ENCODE data around the gene LEO1. TPM values are rescaled to one million over a fixed set of nuclear protein-coding genes. Genes with fewer than 3 reads are reported as not detected.

The LEO1 gene
- total and polyA plus RNA-seq, 2 of the 13 experiments (the other 11 are each of a cell fraction or from before 2014, with no cell fraction given) = 17.0 to 60.3 TPM

DNA sequence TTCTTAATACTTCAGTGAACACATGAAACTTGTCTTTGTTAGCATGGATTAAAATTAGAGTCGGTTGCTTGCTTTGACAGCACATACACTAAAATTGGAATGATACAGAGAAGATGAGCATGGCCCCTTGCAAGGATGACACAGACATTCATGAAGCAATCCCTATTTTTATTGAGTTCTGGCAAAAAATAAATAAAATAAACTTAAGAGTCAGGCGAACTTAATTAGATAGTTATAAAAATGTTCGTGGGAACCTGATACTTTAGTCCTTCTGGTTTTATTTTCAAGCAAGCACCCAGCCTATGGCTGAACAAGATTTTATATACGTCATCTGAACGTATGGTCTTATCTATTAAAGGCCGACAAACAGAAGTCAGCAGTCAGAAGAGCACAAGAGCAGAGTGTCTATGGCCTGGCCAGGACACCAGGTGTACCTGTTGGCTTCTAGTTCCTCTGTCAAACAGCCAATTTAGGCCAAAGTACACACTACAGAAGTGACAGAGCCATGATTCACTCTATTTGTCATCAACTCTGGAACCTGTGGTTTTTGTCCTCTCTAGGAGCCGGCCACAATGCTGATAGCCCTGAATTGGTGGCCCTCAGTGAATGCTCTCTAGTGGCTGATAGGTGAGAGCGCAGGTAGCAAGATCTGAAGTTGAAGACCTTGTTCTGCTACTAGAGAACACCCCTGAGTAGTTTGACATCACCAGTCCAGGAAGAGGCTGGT, 64.3 kb downstream of the LEO1 start (continued):
- TF ChIP-seq HMG20B (CRISPR knock-in tag; conservative IDR thresholded peaks at IDR 0.05) (0 out of 2 replicates have a peak, but pooled peaks have one; percentile 71), KDM3A (CRISPR knock-in tag; IDR thresholded peaks at IDR 0.05; ENCODE audit: low read depth) (no peak)

DNA sequence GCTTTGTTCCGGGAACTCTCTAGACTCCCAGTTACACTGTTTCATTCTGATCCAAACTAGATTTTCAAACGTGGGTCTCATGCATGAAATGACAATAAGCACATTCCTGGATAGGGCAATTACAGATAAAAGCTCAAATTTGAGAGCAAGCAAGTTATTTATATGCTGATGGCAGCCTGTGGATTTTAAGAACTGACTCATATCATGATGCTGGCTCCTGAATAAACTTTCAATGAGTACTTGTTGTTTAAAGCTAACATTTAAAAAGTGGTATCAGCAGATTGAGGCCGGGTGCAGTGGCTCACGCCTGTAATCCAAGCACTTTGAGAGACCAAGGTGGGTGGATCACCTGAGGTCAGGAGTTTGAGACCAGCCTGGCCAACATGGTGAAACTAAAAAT, 66.6 kb downstream of the LEO1 start:
- in situ Hi-C loops (cut with HindIII; ENCODE audit: extremely low pct_ligation_motif_present, low pct_unique_long_range_greater_than_20kb) = loop anchor here (25.0 kb wide), 1 partner anchor 268 kb away; no protein-coding TSS in a partner anchor
- no peak for DNase-seq (ENCODE audit: low spot score)
- no TSS peak for BruUV-seq (replicated peaks)
- H3K4me2 ChIP-seq (ENCODE audit: low read depth, low read length) = no peak overlapping the region
- no peaks in the 10 kb centered on the region for H3K79me2 ChIP-seq (ENCODE audit: insufficient read depth, low read length)
- H3K9me3 ChIP-seq (ENCODE audit: low read length) = no peaks in the 10 kb centered on the region
- WGBS (ENCODE audit: low lambda C conversion rate) = 81% methylated on average over 4 of the region's 4 CpGs
- no peak overlapping the region for H3K4me3 ChIP-seq (replicated peaks in 1 of 3; ENCODE audit: insufficient read depth in 1 of 3, low read depth in 2 of 3, low read length in 3 of 3)
- no peaks in the 10 kb centered on the region for H4K20me1 ChIP-seq (ENCODE audit: insufficient read depth, low read length)
- peaks cover 6 to 30% of the 10 kb centered on the region in 2 experiments for H3K36me3 ChIP-seq (replicated peaks in 1 of 2; ENCODE audit: control insufficient read depth in 1 of 2, insufficient read depth in 2 of 2, low read length in 2 of 2)
- FAIRE-seq = no peak
- H3K27me3 ChIP-seq (ENCODE audit: control insufficient read depth in 1 of 2, insufficient read depth in 2 of 2, low read length in 2 of 2) = no peaks in the 10 kb centered on the region
- H3K9ac ChIP-seq (ENCODE audit: insufficient read depth, low read depth, low read length) = no peak overlapping the region
- intact Hi-C loops (cut with micrococcal nuclease; ENCODE audit: unreplicated experiment) = loop anchor here (5.0 kb wide), 2 partner anchors 73 to 123 kb away; no protein-coding TSS in a partner anchor
- no peak for TF ChIP-seq CREB1 (IDR thresholded peaks at IDR 0.05)
- TF ChIP-seq CREB1 (CRISPR knock-in tag; IDR thresholded peaks at IDR 0.05) = no peak
- TF ChIP-seq, protein P1, sequence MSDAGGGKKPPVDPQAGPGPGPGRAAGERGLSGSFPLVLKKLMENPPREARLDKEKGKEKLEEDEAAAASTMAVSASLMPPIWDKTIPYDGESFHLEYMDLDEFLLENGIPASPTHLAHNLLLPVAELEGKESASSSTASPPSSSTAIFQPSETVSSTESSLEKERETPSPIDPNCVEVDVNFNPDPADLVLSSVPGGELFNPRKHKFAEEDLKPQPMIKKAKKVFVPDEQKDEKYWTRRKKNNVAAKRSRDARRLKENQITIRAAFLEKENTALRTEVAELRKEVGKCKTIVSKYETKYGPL (CRISPR knock-in tag; IDR thresholded peaks at IDR 0.05) = no peak
- TF ChIP-seq ZNF484 (CRISPR knock-in tag; IDR thresholded peaks at IDR 0.05; ENCODE audit: borderline replicate concordance, low read depth) = no peak
- no peak for TF ChIP-seq CCAR2 (optimal IDR thresholded peaks at IDR 0.05; ENCODE audit: low read depth, low read length)
- TF ChIP-seq ZNF569 (CRISPR knock-in tag; IDR thresholded peaks at IDR 0.05; ENCODE audit: borderline replicate concordance) = no peak
- peaks cover 28% of the 10 kb centered on the region for H3K4me1 ChIP-seq (ENCODE audit: insufficient read depth, low read length)
- H3K27ac ChIP-seq (ENCODE audit: extremely low read length, insufficient read depth, low read length) = no peak overlapping the region
- CTCF ChIA-PET (ENCODE audit: low intra/inter-chr PET ratio, low total read pairs) = no interaction called here
- no peak overlapping the region for H2AFZ ChIP-seq (ENCODE audit: low read length)
- ATAC-seq = no peak
- POLR2A ChIA-PET = no interaction called here

Measured in HepG2 (cell line).